Ishikawa (cell line): ENCODE measurements around the gene AIPL1.
A peak's percentile ranks its signal among the peaks of the same experiment; 100 is the strongest.

ENCODE experiments used
- CEBPB ChIP-seq: IDR thresholded peaks from 2 replicates; pipeline ENCODE4 v1.6.1; 2012
- CREB1 ChIP-seq: IDR thresholded peaks from 2 replicates; pipeline ENCODE4 v1.6.1; 2012; ENCODE audit warnings: low read depth
- EGR1 ChIP-seq: IDR thresholded peaks from 2 replicates; pipeline ENCODE4 v1.6.1; 2012
- EP300 ChIP-seq: IDR thresholded peaks from 2 replicates; pipeline ENCODE4 v1.6.1; 2012; ENCODE audit warnings: borderline replicate concordance
- FOXM1 ChIP-seq: IDR thresholded peaks from 2 replicates; pipeline ENCODE4 v1.6.1; 2012; ENCODE audit warnings: low read depth, borderline replicate concordance
- NFIC ChIP-seq: IDR thresholded peaks from 2 replicates; pipeline ENCODE4 v1.6.1; 2012
- RAD21 ChIP-seq: IDR thresholded peaks from 2 replicates; pipeline ENCODE4 v1.6.1; 2012; ENCODE audit warnings: low read depth
- TAF1 ChIP-seq: IDR thresholded peaks from 2 replicates; pipeline ENCODE4 v1.6.1; 2012; ENCODE audit warnings: low read depth, mild to moderate bottlenecking
- TCF12 ChIP-seq: IDR thresholded peaks from 2 replicates; pipeline ENCODE4 v1.6.1; 2012; ENCODE audit warnings: low read depth
- TEAD4 ChIP-seq: IDR thresholded peaks from 2 replicates; pipeline ENCODE4 v1.6.1; 2012
- YY1 ChIP-seq: IDR thresholded peaks from 2 replicates; pipeline ENCODE4 v1.6.1; 2012; ENCODE audit warnings: low read depth
- ZBTB7A ChIP-seq: IDR thresholded peaks from 2 replicates; pipeline ENCODE4 v1.6.1; 2012; ENCODE audit warnings: low read depth
- TF ChIP-seq, protein P1 (sequence below): IDR thresholded peaks from 2 replicates; pipeline ENCODE4 v1.6.1; 2012
- TF ChIP-seq, protein P2 (sequence below): IDR thresholded peaks from 2 replicates; pipeline ENCODE4 v1.6.1; 2012
- TF ChIP-seq, protein P3 (sequence below): IDR thresholded peaks from 2 replicates; pipeline ENCODE4 v1.6.1; 2012; ENCODE audit warnings: low read depth, mild to moderate bottlenecking

AIPL1 gene

DNA sequence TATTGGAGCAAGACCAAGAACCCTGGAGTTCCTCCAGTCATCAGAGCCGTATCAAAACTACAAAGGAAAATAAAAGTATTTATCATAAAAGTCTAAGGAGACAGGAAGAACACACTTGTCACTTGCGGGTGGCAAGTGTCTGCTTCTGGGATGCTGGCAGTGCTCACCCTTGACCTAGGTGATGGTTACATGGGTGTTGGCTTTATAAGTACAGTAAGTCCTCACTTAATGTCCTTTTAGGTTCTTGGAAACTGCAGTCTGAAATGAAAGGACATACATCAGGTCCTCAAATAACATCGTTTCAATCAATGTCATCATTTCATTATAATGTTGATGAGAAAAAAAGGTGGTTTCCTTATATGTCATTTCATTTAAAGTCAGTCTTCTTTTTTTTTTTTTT is 3.0 kb upstream of the AIPL1 start:
- TF ChIP-seq, protein P1, sequence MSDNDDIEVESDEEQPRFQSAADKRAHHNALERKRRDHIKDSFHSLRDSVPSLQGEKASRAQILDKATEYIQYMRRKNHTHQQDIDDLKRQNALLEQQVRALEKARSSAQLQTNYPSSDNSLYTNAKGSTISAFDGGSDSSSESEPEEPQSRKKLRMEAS: no peak
- no peak for TF ChIP-seq CEBPB
- TF ChIP-seq YY1: no peak
- TF ChIP-seq ZBTB7A: no peak
- no peak for TF ChIP-seq EP300
- no peak for TF ChIP-seq TCF12

DNA sequence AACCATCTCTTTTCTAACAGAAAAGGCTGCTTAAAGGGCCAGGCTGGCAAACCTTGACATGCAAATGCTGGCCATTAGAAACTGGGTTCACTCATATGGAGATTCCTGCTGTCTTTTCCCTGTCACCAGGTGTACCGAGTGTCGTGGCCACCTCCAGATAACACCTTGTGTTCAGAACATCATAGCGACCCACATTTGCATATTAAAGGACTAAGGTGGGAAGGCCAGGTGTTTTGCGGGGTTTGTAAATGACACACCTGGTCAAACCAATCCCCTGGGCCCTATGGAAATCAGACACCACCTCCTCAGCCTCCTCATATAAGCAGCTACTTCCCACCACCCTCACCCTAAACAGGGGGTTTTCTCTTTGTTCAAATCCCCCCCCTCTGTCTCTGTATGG is 2.5 kb upstream of the AIPL1 start:
- TF ChIP-seq CEBPB (no peak), NFIC (no peak), TCF12 (no peak), ZBTB7A (no peak), EGR1 (no peak), CREB1 (no peak), TAF1 (no peak)
- TF ChIP-seq, protein P1: no peak
- TF ChIP-seq, protein P2, sequence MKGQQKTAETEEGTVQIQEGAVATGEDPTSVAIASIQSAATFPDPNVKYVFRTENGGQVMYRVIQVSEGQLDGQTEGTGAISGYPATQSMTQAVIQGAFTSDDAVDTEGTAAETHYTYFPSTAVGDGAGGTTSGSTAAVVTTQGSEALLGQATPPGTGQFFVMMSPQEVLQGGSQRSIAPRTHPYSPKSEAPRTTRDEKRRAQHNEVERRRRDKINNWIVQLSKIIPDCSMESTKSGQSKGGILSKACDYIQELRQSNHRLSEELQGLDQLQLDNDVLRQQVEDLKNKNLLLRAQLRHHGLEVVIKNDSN: no peak

DNA sequence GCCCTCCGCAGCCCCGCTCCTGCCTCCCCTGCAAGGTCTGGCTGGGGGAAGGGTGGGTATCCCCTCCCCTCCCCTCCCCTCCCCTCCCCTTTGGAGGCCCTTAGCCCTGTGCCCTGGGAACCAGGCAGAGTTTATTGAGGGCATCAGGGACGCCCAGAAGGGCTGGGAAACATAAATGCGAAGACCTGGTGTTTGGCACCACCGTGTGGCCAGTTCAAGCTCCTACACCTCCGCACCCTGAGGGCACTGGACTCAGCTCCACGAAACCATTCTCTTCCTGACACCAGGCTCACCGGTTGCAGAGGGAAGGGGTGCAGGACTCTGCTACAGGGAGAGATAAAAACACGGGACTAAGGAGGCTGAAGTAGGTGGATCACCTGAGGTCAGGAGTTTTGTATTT is 1.0 kb upstream of the AIPL1 start:
- TF ChIP-seq CREB1 (no peak), RAD21 (peak; percentile 78)

DNA sequence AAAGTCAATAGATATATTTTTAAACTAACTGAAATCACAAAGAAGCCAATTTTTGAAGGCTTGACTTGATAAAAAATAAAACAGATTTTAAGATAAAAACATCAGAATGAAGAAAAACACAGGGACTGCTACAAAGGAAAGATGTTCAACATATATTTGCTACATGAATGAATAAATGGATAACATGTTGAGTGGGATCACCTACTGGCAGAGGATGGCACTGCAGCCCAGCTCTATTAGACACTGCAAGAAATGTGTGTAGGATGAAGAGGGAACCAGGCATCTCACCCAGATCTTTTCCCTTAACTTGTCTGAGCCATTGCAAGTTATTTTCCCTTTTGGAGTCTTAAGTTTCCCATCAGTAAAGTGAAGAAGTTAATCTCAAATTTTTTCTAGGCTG is 4.2 kb downstream of the AIPL1 start:
- no peak for TF ChIP-seq EP300

DNA sequence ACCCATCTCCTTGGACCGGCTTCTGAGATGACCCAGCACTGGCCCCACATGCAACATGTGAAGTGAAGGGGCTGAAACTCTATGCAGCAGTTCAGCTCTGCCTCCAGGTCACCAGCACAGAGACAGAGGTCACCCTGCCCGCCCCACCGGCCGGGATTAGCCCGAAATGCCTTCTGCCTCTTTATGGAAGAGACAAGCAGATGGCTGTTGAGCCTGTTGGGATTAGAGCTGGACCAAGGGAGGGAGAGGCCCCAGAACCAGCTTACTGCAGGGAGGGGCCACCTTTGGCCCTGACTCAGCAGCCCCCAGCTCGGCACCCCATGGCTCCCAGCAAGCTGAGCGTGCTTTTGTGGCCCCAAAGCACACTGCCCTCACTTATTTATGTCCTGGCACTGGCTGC is 5.7 kb downstream of the AIPL1 start:
- TF ChIP-seq, protein P3, sequence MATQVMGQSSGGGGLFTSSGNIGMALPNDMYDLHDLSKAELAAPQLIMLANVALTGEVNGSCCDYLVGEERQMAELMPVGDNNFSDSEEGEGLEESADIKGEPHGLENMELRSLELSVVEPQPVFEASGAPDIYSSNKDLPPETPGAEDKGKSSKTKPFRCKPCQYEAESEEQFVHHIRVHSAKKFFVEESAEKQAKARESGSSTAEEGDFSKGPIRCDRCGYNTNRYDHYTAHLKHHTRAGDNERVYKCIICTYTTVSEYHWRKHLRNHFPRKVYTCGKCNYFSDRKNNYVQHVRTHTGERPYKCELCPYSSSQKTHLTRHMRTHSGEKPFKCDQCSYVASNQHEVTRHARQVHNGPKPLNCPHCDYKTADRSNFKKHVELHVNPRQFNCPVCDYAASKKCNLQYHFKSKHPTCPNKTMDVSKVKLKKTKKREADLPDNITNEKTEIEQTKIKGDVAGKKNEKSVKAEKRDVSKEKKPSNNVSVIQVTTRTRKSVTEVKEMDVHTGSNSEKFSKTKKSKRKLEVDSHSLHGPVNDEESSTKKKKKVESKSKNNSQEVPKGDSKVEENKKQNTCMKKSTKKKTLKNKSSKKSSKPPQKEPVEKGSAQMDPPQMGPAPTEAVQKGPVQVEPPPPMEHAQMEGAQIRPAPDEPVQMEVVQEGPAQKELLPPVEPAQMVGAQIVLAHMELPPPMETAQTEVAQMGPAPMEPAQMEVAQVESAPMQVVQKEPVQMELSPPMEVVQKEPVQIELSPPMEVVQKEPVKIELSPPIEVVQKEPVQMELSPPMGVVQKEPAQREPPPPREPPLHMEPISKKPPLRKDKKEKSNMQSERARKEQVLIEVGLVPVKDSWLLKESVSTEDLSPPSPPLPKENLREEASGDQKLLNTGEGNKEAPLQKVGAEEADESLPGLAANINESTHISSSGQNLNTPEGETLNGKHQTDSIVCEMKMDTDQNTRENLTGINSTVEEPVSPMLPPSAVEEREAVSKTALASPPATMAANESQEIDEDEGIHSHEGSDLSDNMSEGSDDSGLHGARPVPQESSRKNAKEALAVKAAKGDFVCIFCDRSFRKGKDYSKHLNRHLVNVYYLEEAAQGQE: no peak
- TF ChIP-seq CEBPB: no peak
- TF ChIP-seq, protein P1: no peak
- TF ChIP-seq, protein P2: no peak
- no peak for TF ChIP-seq TCF12
- TF ChIP-seq TEAD4: no peak
- no peak for TF ChIP-seq NFIC

DNA sequence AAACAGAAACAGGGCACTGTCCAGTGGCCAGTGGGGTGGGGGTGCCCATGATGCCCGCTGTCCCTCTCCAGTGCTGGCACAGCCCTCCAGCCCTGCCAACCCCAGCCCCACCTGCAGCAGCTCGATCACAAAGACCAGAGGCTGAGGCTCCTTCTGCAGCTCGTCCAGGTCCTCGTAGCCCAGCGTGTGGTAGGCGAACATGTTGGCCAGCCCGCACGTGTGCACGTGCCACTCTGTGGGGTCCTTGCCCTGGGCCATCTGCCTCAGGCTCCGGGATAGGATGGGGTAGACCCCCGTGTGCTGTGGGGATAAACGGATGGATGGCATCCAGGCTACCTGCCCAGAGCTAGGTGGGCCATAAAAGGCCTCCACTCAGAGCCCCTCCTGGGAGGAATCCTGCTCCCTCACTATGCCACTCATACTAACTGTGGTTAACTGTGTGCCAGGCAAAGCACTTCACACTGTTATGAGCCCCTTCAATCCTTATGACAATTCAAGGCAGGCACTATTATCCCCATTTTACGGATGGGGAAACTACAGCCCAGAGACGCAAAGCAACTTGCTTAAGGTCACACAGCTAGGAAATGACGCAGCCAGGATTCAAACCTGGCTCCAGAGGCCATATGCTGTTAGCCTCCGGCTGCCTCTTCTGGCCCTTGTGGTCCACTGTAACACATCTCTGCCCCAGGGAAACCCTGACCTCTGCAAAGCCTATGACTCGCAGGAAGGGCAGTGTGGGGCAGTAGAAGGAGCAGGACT is 6.5 kb downstream of the AIPL1 start:
- TF ChIP-seq EP300: no peak
- TF ChIP-seq NFIC: no peak
- no peak for TF ChIP-seq TEAD4
- no peak for TF ChIP-seq CEBPB
- no peak for TF ChIP-seq ZBTB7A
- TF ChIP-seq TCF12: no peak
- no peak for TF ChIP-seq TAF1
- TF ChIP-seq, protein P2: no peak
- TF ChIP-seq EGR1: no peak
- TF ChIP-seq YY1: no peak
- no peak for TF ChIP-seq CREB1
- TF ChIP-seq FOXM1: no peak

DNA sequence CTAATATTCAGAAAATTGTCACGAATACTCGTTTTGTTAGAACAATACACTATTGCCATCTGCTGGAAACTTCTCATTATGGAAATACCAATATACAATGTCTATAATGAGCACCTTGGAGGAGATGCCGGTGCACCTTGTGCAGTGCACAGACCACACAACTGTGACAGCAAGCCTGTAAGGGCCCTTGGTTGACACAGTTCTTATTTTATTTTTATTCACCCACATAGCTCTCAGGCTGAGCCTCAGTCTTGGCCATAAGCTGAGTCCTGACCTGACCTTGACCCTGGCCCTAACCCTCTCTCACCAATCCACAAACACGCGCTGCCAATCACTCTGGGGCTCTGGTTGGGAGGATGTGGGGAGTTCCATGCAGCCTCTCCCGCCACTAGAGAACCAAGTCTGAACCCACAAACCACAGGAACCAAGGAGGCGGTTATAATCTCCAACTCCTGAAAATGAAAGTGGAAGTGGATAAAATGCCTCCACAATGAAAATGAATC is 7.6 kb downstream of the AIPL1 start:
- TF ChIP-seq, protein P1: no peak
- TF ChIP-seq TEAD4 (no peak), TCF12 (no peak), RAD21 (no peak; the same call in 1 of the 2 replicates), CREB1 (no peak), EGR1 (no peak), ZBTB7A (no peak), CEBPB (no peak), FOXM1 (no peak), TAF1 (no peak), EP300 (no peak), NFIC (no peak)
- TF ChIP-seq, protein P2: no peak
- TF ChIP-seq, protein P3: no peak
